NCI-H128 (cell line): ENCODE data around the gene PSMD3.
"Not testable (repeated sequence)": the region's sequence is repeated elsewhere in the genome, so short reads cannot be mapped to it uniquely, and the experiment has no call there.

ENCODE experiments used
- DNase-seq: peaks from one replicate; lab custom pipeline; 2025; ENCODE audit not compliant: unreplicated experiment; lab: John Stamatoyannopoulos, UW

Gene PSMD3

GRCh38 chr17:39996162-39996561 lies 15.6 kb downstream of the PSMD3 start:
- DNase-seq = no peak

GRCh38 chr17:39996800-39997199 lies 16.2 kb downstream of the PSMD3 start:
- DNase-seq = no peak

GRCh38 chr17:39997543-39997942 lies 16.9 kb downstream of the PSMD3 start:
- no peak for DNase-seq

GRCh38 chr17:39999067-39999466 lies 18.5 kb downstream of the PSMD3 start:
- DNase-seq = no peak

GRCh38 chr17:40000161-40000560 lies 19.6 kb downstream of the PSMD3 start:
- DNase-seq = no peak

GRCh38 chr17:40001335-40001734 lies 20.7 kb downstream of the PSMD3 start:
- DNase-seq = not testable (repeated sequence)

- no peak for DNase-seq
Observed at GRCh38 chr17:40004072-40004471, 23.5 kb downstream of the PSMD3 start.

- DNase-seq = no peak
Observed at GRCh38 chr17:40004712-40005111, 24.1 kb downstream of the PSMD3 start.

- DNase-seq = no peak
Observed at GRCh38 chr17:40005520-40005919, 24.9 kb downstream of the PSMD3 start.

GRCh38 chr17:40010946-40011500 lies 30.4 kb downstream of the PSMD3 start:
- DNase-seq = not testable (repeated sequence)

GRCh38 chr17:40012017-40012647 lies 31.5 kb downstream of the PSMD3 start:
- not testable (repeated sequence) for DNase-seq

- DNase-seq = no peak
Observed at GRCh38 chr17:40014375-40014980, 33.9 kb downstream of the PSMD3 start.

- no peak for DNase-seq
Observed at GRCh38 chr17:40015005-40015997, 34.7 kb downstream of the PSMD3 start, which contains the start of gene CSF3. Gene CSF3, plus strand, starts transcription at chr17:40015440. Its CDS starts 35 bp downstream, at chr17:40015475.

- no peak for DNase-seq
Observed at GRCh38 chr17:40015998-40016985, 35.7 kb downstream of the PSMD3 start.

GRCh38 chr17:40017422-40018080 lies 36.9 kb downstream of the PSMD3 start:
- DNase-seq = no peak

GRCh38 chr17:40018211-40019121 lies 37.9 kb downstream of the PSMD3 start:
- no peak for DNase-seq

- DNase-seq = no peak
Observed at GRCh38 chr17:40019140-40019991, 38.8 kb downstream of the PSMD3 start.

- DNase-seq = no peak
Observed at GRCh38 chr17:40020146-40020545, 39.5 kb downstream of the PSMD3 start.
